ENCODE measurements around the gene CBX4.

DNA sequence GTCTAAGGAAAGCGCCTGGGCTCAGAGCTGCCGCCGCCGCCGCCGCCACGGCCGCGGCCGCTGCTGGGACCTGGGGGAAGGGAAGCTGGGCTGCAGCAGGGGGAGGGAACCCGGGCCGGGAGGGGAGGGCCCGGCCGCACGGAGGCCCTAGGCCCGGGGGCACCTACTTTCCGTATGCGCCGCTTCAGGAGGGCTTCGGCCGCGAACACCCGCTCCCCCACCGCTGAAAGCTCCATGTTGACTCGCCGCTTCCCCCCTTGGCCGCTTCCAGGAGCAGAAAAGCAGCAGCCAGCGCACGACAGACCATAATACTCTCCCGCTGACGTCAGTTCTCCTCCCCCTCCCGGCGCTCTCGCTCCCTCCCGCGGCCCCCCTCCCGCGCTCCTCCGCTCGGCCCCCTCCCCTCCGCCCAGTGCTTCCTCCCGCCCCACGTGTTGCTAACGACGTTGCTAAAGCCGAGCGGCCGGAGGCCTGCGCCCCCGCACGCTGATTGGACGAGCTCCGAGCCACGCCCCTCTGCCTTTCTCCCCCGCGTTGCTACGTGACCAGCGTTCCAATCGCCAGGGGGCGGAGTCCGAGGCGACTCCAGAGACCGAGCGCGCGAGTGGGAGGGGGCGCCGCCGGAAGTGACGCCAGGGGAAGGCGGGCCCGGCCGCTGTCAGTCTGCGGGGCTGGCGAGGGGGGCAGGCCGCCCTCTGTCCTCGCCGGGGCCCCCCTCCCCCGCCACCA, 42.3 kb downstream of the CBX4 start, which contains the start of gene CBX8:
- TF ChIP-seq, protein P1, sequence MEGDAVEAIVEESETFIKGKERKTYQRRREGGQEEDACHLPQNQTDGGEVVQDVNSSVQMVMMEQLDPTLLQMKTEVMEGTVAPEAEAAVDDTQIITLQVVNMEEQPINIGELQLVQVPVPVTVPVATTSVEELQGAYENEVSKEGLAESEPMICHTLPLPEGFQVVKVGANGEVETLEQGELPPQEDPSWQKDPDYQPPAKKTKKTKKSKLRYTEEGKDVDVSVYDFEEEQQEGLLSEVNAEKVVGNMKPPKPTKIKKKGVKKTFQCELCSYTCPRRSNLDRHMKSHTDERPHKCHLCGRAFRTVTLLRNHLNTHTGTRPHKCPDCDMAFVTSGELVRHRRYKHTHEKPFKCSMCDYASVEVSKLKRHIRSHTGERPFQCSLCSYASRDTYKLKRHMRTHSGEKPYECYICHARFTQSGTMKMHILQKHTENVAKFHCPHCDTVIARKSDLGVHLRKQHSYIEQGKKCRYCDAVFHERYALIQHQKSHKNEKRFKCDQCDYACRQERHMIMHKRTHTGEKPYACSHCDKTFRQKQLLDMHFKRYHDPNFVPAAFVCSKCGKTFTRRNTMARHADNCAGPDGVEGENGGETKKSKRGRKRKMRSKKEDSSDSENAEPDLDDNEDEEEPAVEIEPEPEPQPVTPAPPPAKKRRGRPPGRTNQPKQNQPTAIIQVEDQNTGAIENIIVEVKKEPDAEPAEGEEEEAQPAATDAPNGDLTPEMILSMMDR (IDR thresholded peaks at IDR 0.05) = peak in 3 of 4 experiments; percentile 21 to 62 (median 43)
- no peak for TF ChIP-seq EP300 (IDR thresholded peaks at IDR 0.05)

Measured in gastroesophageal sphincter (tissue), 3 donors.